Neural cell (in vitro differentiated cells): ENCODE results near the gene MAPK9. TPM values are rescaled to one million over a fixed set of nuclear protein-coding genes. Genes with fewer than 3 reads are reported as not detected.

Experiments used
- H2AFZ ChIP-seq: fragments of 200-600, 300-800 bp; sonication (generic), shearing (Covaris generic); 2 replicates; pipeline ENCODE4 v1.6.0; 2014; ENCODE audit warnings: low read depth, mild to moderate bottlenecking, antibody characterized with exemption, low read length, moderate library complexity
- H3F3A ChIP-seq: fragments of 200-600 bp; shearing (Covaris generic); 2 replicates; pipeline ENCODE4 v1.6.1; 2016; ENCODE audit warnings: mild to moderate bottlenecking, moderate library complexity, mixed read lengths, antibody characterized with exemption, low read length; ENCODE audit not compliant: insufficient read depth, poor library complexity, severe bottlenecking
- H3K27ac ChIP-seq: fragments of 200-600, 300-800 bp; sonication (generic), shearing (Covaris generic); 2 replicates; pipeline ENCODE4 v1.5.1; 2014; ENCODE audit warnings: mild to moderate bottlenecking, low read length, moderate library complexity
- H3K27me3 ChIP-seq: fragments of 300-800, 200-600 bp; sonication (generic), shearing (Covaris generic); 2 replicates; pipeline ENCODE4 v1.6.0; 2014; ENCODE audit warnings: mild to moderate bottlenecking, low read depth, low read length, moderate library complexity; ENCODE audit not compliant: insufficient read depth
- H3K36me3 ChIP-seq: fragments of 300-800, 200-600 bp; sonication (generic), shearing (Covaris generic); 2 replicates; pipeline ENCODE4 v1.5.1; 2014; ENCODE audit warnings: mild to moderate bottlenecking, antibody characterized with exemption, low read length, moderate library complexity; ENCODE audit not compliant: insufficient read depth
- H3K4me2 ChIP-seq: fragments of 300-800, 200-600 bp; sonication (generic), shearing (Covaris generic); 2 replicates; pipeline ENCODE4 v1.6.0; 2014; ENCODE audit warnings: mild to moderate bottlenecking, low read length
- H3K4me3 ChIP-seq: fragments of 300-800, 200-600 bp; sonication (generic), shearing (Covaris generic); 2 replicates; pipeline ENCODE4 v1.5.1; 2014; ENCODE audit warnings: mild to moderate bottlenecking, low read length, moderate library complexity
- H3K79me2 ChIP-seq: fragments of 200-600 bp; shearing (Covaris generic); replicated peaks from 2 replicates; pipeline ENCODE4 v1.6.0; 2014; ENCODE audit warnings: mild to moderate bottlenecking, low read length, moderate library complexity; ENCODE audit not compliant: insufficient read depth
- H3K9ac ChIP-seq: fragments of 300-800, 200-600 bp; sonication (generic), shearing (Covaris generic); 2 replicates; pipeline ENCODE4 v1.6.1; 2016; ENCODE audit warnings: mild to moderate bottlenecking, low read length, mixed read lengths
- H3K9me2 ChIP-seq: fragments of 200-600 bp; shearing (Covaris generic); 2 replicates; pipeline ENCODE4 v1.6.1; 2016; ENCODE audit warnings: mild to moderate bottlenecking, low read length, mixed read lengths; ENCODE audit not compliant: insufficient read depth
- H3K9me3 ChIP-seq: fragments of 200-600, 300-800 bp; sonication (generic), shearing (Covaris generic); 2 replicates; pipeline ENCODE4 v1.6.1; 2016; ENCODE audit warnings: mild to moderate bottlenecking, mixed run types, low read length, moderate library complexity, mixed read lengths
- H4K20me1 ChIP-seq: fragments of 200-600 bp; shearing (Covaris generic); 2 replicates; pipeline ENCODE4 v1.6.1; 2016; ENCODE audit warnings: mild to moderate bottlenecking, mixed run types; ENCODE audit not compliant: insufficient read depth
- CTCF ChIP-seq: fragments of 450-650 bp; IDR thresholded peaks from 2 replicates; pipeline ENCODE4 v1.5.1; 2014; ENCODE audit warnings: antibody characterized with exemption, mild to moderate bottlenecking, moderate library complexity; ENCODE audit not compliant: poor library complexity, severe bottlenecking
- EP300 ChIP-seq: fragments of 450-650 bp; conservative IDR thresholded peaks from 2 replicates; pipeline ENCODE4 v1.6.1; 2014; ENCODE audit warnings: antibody characterized with exemption, mild to moderate bottlenecking, moderate library complexity; ENCODE audit not compliant: poor library complexity, severe bottlenecking
- EZH2 ChIP-seq: fragments of 200-600, 300-800 bp; shearing (Covaris generic), sonication (generic); IDR thresholded peaks from 2 replicates; pipeline ENCODE4 v1.6.1; 2014; ENCODE audit warnings: antibody characterized with exemption, low read length, borderline replicate concordance, mild to moderate bottlenecking; ENCODE audit not compliant: insufficient read depth, poor library complexity, severe bottlenecking
- MXI1 ChIP-seq: fragments of 450-650 bp; conservative IDR thresholded peaks from 2 replicates; pipeline ENCODE4 v1.6.1; 2014; ENCODE audit warnings: antibody characterized with exemption, mild to moderate bottlenecking; ENCODE audit not compliant: poor library complexity, severe bottlenecking
- POLR2AphosphoS5 ChIP-seq: IDR thresholded peaks from 2 replicates; pipeline ENCODE4 v1.6.1; 2012
- RAD21 ChIP-seq: fragments of 450-650 bp; conservative IDR thresholded peaks from 2 replicates; pipeline ENCODE4 v1.6.1; 2014; ENCODE audit warnings: antibody characterized with exemption, mild to moderate bottlenecking, moderate library complexity
- REST ChIP-seq: IDR thresholded peaks from 2 replicates; pipeline ENCODE4 v1.6.1; 2012; ENCODE audit warnings: borderline replicate concordance
- SMC3 ChIP-seq: fragments of 450-650 bp; conservative IDR thresholded peaks from 2 replicates; pipeline ENCODE4 v1.6.1; 2014; ENCODE audit warnings: antibody characterized with exemption, mild to moderate bottlenecking, moderate library complexity; ENCODE audit not compliant: poor library complexity
- TAF1 ChIP-seq: IDR thresholded peaks from 2 replicates; pipeline ENCODE4 v1.6.1; 2012; ENCODE audit warnings: low read depth
- polyA plus RNA-seq: library from polyadenylated mRNA; depleted of rRNA; stranded (reverse); fragments of >200 nt; gene quantifications from 2 replicates; pipeline ENCODE4 v1.2.3, GENCODE V29; 2014

The MAPK9 gene
- polyA plus RNA-seq, 1 donor from 2014 or later = 73.9 TPM

- H3K27me3 ChIP-seq = no peaks in the 10 kb centered on the region
Observed at GRCh38 chr5:180235846-180236245, 56.0 kb downstream of the MAPK9 start.

GRCh38 chr5:180235077-180235476 lies 56.8 kb downstream of the MAPK9 start:
- Histone ChIP-seq H3K79me2 (no peaks in the 10 kb centered on the region), H2AFZ (no peak overlapping the region), H3K4me2 (no peak overlapping the region), H3F3A (no peaks in the 10 kb centered on the region), H4K20me1 (no peaks in the 10 kb centered on the region), H3K9ac (no peak overlapping the region), H3K9me3 (no peaks in the 10 kb centered on the region), H3K27ac (no peak overlapping the region), H3K36me3 (peaks cover 11% of the 10 kb centered on the region), H3K9me2 (no peaks in the 10 kb centered on the region), H3K27me3 (no peaks in the 10 kb centered on the region), H3K4me3 (no peak overlapping the region)
- no peak for TF ChIP-seq CTCF
- TF ChIP-seq EZH2 = no peak
- no peak for TF ChIP-seq TAF1
- no peak for TF ChIP-seq SMC3
- no peak for TF ChIP-seq MXI1
- TF ChIP-seq REST = no peak

More at GRCh38 chr5:180235846-180236245, 56.0 kb downstream of the MAPK9 start:
- no peaks in the 10 kb centered on the region for H3K9me3 ChIP-seq
- no peaks in the 10 kb centered on the region for H3K9me2 ChIP-seq
- H3K4me3 ChIP-seq = no peak overlapping the region
- H4K20me1 ChIP-seq = no peaks in the 10 kb centered on the region
- no peaks in the 10 kb centered on the region for H3F3A ChIP-seq
- no peak overlapping the region for H3K27ac ChIP-seq
- H3K9ac ChIP-seq = no peak overlapping the region
- TF ChIP-seq POLR2AphosphoS5 = no peak
- TF ChIP-seq EP300 = no peak
- TF ChIP-seq CTCF = no peak
- no peak for TF ChIP-seq RAD21
- no peak for TF ChIP-seq MXI1
- TF ChIP-seq EZH2 = no peak
- TF ChIP-seq REST = no peak
- TF ChIP-seq TAF1 = no peak
- no peak for TF ChIP-seq SMC3
- H2AFZ ChIP-seq = no peak overlapping the region
- no peak overlapping the region for H3K4me2 ChIP-seq
- H3K79me2 ChIP-seq = no peaks in the 10 kb centered on the region
- peaks cover 11% of the 10 kb centered on the region for H3K36me3 ChIP-seq
